GM19455 (cell line): ENCODE data around the gene AGO3.

Experiments
- ATAC-seq: cut with Tn5 transposase; IDR thresholded peaks from one replicate; pipeline ENCODE4 v1.9.1; 2021; ENCODE audit not compliant: unreplicated experiment

The AGO3 gene

GRCh38 chr1:36080801-36081200 lies 149.9 kb downstream of the AGO3 start:
- no peak for ATAC-seq

GRCh38 chr1:36081926-36082485 lies 151.1 kb downstream of the AGO3 start:
- no peak for ATAC-seq

DNA sequence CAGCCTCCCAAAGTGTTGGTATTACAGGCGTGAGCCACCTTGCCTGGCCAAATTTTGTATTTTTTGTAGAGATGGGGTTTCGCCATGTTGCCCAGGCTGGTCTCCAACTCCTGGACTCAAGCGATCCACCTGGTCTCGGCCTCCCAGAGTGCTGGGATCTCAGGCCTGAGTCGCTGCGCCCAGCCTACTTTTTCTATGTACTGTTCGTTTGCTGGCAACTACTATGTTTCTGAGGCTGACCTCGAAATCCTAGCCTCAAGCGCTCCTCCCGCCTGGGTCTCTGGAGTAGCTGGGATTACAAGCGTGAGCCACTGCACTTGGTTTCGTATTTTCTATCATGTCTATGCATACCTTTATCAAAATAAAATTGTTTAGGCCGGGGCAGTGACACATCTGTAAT lies 152.3 kb downstream of the AGO3 start:
- ATAC-seq: no peak

DNA sequence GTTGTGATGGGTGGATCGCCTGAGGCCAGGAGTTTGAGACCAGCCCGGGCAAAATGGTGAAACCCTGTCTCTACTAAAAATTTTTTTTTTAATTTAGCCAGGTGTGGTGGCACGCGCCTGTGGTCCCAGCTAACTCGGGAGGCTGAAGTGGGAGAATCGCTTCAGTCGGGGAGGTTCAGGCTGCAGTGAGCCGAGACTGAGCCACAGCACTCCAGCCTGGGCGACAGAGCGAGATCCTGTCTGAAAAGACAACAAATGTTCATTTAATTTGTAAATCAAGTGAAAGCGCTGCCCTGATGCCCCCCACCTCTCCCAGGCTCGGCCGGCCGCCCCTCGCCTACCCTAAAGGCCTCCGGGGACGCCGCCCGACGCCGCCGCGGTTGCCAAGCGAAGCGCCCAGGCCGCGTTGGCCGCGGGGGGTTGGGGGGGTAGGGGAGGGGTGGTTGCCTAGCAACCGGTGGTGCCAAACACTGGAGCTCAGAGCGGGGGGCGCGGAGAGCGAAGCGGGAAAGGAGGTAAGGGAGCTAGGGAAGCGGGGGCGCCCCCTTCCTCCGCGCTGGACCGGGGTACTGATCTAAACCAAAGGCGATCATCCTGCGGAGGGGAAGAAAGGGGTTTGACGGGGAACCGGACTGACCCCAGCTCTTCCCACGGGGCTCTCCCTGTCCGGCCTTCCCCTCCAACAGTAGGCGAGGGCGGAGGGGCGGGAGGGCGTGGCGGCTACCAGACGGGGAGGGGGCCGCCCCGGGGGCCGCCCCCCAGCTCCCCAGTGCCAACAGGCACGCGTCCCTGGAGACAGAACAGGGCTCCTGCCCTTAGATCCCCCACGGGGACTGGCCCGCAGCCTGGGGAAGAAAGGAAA lies 153.0 kb downstream of the AGO3 start, which contains the start of gene TEKT2:
TEKT2 (plus strand) TSS at position 460 of the 862 bp plus-strand sequence. CDS start 828 bp downstream, outside the sequence.
- no peak for ATAC-seq

DNA sequence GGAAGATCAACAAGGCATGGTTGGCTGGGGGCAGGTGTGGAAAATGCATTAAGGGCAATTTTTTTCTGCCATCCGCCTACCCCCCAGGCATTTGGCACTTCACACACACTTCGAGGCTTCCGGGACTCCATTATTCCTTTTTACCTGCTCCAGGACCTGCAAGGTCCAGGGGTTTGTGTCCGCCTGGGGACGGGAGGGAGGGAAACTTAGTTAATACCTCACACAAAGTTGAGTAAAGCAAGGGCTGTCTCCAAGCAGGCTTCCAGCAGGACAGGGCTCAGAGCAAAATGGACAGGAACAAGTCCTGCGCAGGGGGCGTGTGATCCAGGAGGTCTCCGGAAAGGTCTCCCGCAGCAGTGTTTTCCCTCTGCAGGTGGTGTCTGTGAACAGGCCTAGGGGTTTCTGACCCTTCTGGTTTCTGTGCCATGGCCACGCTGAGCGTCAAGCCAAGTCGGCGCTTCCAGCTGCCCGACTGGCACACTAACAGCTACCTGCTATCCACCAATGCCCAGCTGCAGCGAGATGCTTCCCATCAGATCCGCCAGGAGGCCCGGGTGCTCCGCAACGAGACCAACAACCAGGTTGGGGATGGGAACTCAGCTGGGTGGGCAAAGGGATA lies 153.7 kb downstream of the AGO3 start:
- ATAC-seq: no peak

- ATAC-seq: no peak
Observed at GRCh38 chr1:36085126-36085525, 154.2 kb downstream of the AGO3 start.

- ATAC-seq: no peak
Observed at GRCh38 chr1:36085686-36086526, 155.0 kb downstream of the AGO3 start.

GRCh38 chr1:36086529-36087232 lies 155.8 kb downstream of the AGO3 start:
- ATAC-seq: no peak

GRCh38 chr1:36087233-36088123 lies 156.6 kb downstream of the AGO3 start:
- ATAC-seq: no peak

DNA sequence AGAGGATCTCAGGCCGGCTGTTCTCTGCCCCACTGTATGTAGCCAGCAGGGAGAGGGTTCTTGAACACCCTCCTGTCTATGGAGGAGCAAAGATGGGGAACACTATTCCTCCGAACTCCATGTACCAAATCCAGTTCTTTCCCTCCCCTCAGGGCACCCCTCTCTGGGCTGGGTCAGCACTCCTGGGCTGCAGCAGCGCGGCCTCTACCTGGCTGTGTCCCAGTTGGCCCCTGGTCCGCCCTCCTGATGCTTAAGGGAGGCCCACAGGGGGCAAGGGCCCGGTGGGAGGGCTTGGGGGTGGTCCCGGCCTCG lies 157.3 kb downstream of the AGO3 start:
- no peak for ATAC-seq

- peak; percentile 75 for ATAC-seq
Observed at GRCh38 chr1:36088577-36089392, 157.9 kb downstream of the AGO3 start, which contains the start of gene ADPRS. Gene ADPRS (plus strand): TSS chr1:36088892. CDS start chr1:36088905, 13 bp downstream.

GRCh38 chr1:36089393-36090121 lies 158.7 kb downstream of the AGO3 start:
- no peak for ATAC-seq

DNA sequence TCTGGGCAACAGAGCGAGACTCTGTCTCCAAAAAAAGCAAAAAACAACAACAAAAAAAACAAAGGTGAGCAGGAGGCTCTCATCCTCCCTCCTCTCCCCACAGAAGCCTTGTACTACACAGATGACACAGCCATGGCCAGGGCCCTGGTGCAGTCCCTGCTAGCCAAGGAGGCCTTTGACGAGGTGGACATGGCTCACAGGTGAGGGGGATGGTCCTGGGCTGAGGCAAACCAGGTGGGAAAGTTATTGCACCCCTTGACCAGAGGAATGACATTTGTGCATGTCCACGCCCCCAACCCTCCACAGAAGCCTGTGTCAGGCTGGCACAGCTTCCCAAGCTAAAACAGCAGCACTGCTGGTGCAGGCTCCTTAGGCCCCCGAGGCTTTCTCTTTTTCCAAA lies 160.2 kb downstream of the AGO3 start:
- ATAC-seq: no peak

DNA sequence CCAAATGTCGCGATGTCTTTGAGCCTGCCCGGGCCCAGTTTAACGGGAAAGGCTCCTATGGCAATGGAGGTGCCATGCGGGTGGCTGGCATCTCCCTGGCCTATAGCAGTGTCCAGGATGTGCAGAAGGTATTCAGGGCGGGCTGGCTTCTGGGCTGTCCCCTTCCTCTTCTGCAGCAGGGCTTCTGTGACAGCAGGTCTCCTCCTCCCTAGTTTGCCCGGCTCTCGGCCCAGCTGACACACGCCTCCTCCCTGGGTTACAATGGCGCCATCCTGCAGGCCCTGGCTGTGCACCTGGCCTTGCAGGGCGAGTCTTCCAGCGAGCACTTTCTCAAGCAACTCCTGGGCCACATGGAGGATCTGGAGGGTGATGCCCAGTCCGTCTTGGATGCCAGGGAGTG lies 160.8 kb downstream of the AGO3 start:
- ATAC-seq: no peak

GRCh38 chr1:36092166-36092797 lies 161.4 kb downstream of the AGO3 start:
- no peak for ATAC-seq

- no peak for ATAC-seq
Observed at GRCh38 chr1:36092798-36093185, 161.9 kb downstream of the AGO3 start.

DNA sequence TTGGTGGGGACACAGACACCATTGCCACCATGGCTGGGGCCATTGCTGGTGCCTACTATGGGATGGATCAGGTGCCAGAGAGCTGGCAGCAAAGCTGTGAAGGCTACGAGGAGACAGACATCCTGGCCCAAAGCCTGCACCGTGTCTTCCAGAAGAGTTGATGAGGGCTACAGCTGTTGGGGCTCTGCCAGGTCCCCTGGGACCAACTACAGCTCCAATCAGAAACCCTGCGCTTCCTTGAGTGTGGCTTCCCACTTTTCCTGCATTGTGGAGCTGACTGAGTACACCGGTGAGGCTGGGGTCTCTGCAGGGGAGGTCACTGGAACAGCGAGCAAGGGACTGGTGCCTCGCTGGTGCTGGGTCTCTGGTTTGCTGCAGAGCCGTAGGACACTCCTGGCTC lies 162.3 kb downstream of the AGO3 start:
- ATAC-seq: no peak

DNA sequence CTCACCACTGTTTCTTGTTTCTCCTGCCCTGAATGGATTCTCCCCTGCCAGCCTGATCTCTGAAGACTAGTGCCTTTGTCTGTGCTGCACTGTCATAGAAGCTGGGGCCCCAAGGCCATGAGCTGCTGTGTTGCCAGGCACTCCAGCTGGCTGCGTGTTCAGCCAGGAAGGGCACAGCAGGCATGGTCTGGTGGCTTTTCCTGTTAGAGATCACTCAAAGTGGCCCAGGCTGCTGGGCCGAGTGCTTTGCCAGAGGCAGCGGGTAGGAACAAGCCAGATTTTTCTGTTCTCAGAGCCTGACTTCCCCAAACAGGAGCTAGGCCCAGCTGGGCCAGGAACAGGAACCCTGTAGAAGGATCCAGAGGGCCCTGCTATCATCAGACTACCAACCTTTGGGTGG lies 163.0 kb downstream of the AGO3 start:
- no peak for ATAC-seq
